Stimulated activated naive CD4-positive, alpha-beta T cell (primary cell): ENCODE measurements around the gene HACE1.

ENCODE experiments used
- DNase-seq, 6 experiments: peaks; one replicate each; lab custom pipeline; 2025; lab: John Stamatoyannopoulos, UW

HACE1 gene

GRCh38 chr6:104686550-104687175 is 173.1 kb downstream of the HACE1 start:
- DNase-seq: no peak

- no peak for DNase-seq
Measured at GRCh38 chr6:104685871-104686549, 173.7 kb downstream of the HACE1 start.

GRCh38 chr6:104684911-104685415 is 174.8 kb downstream of the HACE1 start:
- no peak for DNase-seq

- DNase-seq: no peak
Measured at GRCh38 chr6:104683809-104684208, 175.9 kb downstream of the HACE1 start.

GRCh38 chr6:104682722-104683643 is 176.7 kb downstream of the HACE1 start:
- DNase-seq: peak; percentile 29 to 75 (median 52)

GRCh38 chr6:104680539-104680938 is 179.2 kb downstream of the HACE1 start:
- DNase-seq: no peak

GRCh38 chr6:104679971-104680370 is 179.7 kb downstream of the HACE1 start:
- no peak for DNase-seq
